ENCODE results near the gene IQSEC1.

Gene IQSEC1

DNA sequence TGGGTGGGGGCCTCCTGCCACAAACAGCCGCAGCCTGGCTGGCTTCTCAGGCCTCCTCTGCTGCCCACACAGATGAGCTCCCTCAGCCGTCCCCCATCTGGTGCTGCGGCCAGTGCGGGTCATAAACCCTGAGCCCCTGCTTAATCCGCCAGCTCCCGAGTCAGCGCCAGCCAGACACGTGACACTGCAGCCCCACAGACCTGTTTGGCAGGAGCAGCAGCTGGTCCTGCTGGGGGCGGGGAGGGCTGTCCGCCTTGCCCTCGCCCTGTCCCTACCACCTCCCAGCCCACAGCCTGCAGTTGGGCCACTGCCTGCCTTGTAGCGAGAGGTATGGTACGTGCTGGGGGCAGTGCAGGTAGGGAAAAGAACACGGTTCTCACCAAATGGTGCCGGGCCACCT lies 86.2 kb downstream of the IQSEC1 start:
- no peak overlapping the region for H3K4me3 ChIP-seq (ENCODE audit: low read depth, low read length)
- in situ Hi-C loops (cut with HindIII; ENCODE audit: low sequenced_read_pairs) = no loop called here
- TF ChIP-seq, protein P1, sequence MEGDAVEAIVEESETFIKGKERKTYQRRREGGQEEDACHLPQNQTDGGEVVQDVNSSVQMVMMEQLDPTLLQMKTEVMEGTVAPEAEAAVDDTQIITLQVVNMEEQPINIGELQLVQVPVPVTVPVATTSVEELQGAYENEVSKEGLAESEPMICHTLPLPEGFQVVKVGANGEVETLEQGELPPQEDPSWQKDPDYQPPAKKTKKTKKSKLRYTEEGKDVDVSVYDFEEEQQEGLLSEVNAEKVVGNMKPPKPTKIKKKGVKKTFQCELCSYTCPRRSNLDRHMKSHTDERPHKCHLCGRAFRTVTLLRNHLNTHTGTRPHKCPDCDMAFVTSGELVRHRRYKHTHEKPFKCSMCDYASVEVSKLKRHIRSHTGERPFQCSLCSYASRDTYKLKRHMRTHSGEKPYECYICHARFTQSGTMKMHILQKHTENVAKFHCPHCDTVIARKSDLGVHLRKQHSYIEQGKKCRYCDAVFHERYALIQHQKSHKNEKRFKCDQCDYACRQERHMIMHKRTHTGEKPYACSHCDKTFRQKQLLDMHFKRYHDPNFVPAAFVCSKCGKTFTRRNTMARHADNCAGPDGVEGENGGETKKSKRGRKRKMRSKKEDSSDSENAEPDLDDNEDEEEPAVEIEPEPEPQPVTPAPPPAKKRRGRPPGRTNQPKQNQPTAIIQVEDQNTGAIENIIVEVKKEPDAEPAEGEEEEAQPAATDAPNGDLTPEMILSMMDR (IDR thresholded peaks at IDR 0.05; ENCODE audit: low read depth, low read length) = no peak
- no peak for DNase-seq (ENCODE audit: low read depth, low spot score)

DNA sequence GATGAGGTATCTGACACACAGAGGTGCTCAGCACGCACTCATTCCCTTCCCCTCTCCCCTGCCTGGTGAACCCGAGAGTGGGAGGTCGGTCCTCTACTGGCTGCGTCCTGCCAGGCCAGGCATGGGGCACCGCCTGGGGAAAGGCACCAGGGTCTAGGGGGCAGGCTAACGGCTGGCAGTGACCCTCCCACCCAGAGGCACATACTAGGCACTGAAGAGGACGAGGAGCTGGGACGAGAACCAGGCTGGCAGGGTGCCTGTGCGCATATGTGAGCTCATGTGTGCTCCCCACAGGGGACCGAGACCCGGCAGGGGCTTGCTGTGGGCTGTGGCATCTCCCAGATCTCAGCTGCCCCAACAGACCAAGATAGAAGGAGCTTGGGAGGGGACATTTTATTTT lies 86.7 kb downstream of the IQSEC1 start:
- no peak overlapping the region for H3K4me3 ChIP-seq (ENCODE audit: low read depth, low read length)
- DNase-seq (ENCODE audit: low read depth, low spot score) = no peak
- TF ChIP-seq, protein P1 (IDR thresholded peaks at IDR 0.05; ENCODE audit: low read depth, low read length) = no peak
- in situ Hi-C loops (cut with HindIII; ENCODE audit: low sequenced_read_pairs) = no loop called here

DNA sequence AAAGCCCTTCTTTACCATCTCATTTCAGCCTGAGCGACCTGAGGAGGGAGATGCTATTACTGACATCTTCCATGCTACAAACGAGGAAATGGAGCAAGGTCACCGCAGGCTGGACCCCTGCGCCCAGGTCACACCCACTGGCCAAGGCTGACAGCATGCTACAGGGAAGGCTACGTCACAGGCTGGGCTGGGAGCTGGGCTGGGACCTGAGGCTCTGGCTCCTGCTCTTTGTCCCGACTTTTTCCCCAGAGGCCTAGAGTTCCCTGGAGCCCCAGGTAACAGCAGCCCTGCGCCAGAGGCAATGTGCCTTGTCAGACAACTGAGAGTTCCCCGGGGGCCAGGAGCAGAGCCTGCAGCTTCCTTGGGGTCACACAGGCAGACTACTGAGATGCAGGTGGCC lies 87.2 kb downstream of the IQSEC1 start:
- no peak overlapping the region for H3K4me3 ChIP-seq (ENCODE audit: low read depth, low read length)
- in situ Hi-C loops (cut with HindIII; ENCODE audit: low sequenced_read_pairs) = no loop called here
- TF ChIP-seq, protein P1 (IDR thresholded peaks at IDR 0.05; ENCODE audit: low read depth, low read length) = no peak
- no peak for DNase-seq (ENCODE audit: low read depth, low spot score)

DNA sequence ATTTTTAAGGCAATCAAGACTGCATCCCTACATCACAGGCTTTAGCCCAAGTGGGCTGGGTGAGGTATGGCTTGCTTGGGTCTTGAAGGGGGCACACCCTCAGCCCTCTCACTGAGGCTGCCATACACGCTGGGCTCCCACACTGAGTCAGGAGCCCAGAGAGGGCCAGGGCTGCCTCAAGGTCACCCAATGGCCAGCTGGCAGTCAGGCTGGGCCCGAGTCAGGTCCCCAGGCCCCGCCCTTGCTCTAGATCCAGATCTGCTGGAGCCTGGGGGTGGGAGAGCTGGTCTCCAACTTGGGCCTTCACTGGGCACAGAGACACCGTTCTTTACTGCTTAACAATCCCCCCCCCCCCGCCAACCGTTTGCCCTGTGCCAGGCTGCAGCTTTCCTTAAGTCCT lies 88.1 kb downstream of the IQSEC1 start:
- in situ Hi-C loops (cut with HindIII; ENCODE audit: low sequenced_read_pairs) = no loop called here
- TF ChIP-seq, protein P1 (IDR thresholded peaks at IDR 0.05; ENCODE audit: low read depth, low read length) = no peak
- DNase-seq (ENCODE audit: low read depth, low spot score) = no peak
- H3K4me3 ChIP-seq (ENCODE audit: low read depth, low read length) = no peak overlapping the region

DNA sequence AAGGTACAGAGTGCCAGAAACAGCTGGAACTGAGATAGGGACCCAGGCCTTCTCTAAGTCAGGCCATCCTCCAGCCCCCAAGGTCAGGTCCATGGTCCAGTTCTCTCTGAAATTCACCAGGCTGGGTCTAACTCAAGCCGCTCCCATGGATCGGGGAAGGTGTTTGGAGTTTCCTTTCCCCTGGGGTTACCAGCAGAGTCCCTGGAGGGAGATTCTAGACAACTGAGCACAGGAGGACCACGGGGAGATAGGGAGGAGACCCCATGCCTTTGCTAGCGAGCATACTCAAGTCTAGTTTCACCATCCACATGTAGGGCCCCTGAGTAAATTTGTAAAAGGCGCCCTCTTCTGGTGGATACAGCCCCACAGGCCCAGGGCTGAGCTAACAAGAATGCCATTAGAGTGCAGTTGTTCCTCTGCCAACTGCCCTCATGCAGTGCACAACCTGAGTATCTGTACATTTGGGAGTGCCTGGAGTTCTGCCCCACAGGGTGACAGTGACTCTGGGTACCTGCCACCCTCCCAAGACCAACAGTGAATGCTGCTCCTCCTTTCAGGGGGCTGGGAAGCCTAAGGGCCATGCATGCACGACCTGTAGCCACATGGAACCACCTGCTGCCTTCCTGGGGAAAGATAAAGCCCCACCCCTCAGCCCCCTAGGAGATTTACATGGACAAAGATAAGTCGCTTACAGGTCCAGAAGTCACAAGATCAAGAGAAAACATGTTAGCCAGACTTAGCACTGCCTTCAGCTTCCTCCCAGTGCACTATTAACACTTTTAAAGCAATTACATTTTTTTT lies 89.0 kb downstream of the IQSEC1 start:
- in situ Hi-C loops (cut with HindIII; ENCODE audit: low sequenced_read_pairs) = no loop called here
- TF ChIP-seq, protein P1 (IDR thresholded peaks at IDR 0.05; ENCODE audit: low read depth, low read length) = peak; percentile 89

DNA sequence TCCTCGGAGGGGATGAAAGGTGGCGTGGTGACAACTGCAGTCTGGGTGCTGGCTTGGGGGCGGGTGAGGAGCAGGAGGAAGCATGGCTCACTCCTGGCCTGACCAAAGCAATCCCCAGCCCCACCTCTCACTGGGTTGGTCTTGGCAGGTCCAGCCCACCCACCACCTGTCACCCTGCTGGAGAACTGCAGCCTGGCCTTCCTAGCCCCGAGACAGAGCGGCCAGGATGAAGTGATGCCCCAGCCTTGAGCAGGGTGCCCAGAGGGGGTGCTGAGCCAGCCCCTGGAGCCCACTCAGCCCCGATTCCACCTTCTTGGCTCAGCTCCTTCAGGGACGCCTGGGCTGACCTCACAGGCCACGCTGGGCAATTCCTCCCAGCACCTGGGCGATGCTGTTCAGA lies 89.9 kb downstream of the IQSEC1 start:
- no peak overlapping the region for H3K4me3 ChIP-seq (ENCODE audit: low read depth, low read length)
- no peak for DNase-seq (ENCODE audit: low read depth, low spot score)
- TF ChIP-seq, protein P1 (IDR thresholded peaks at IDR 0.05; ENCODE audit: low read depth, low read length) = no peak
- in situ Hi-C loops (cut with HindIII; ENCODE audit: low sequenced_read_pairs) = no loop called here

More for the DNA sequence above, 89.0 kb downstream of the IQSEC1 start:
- no peak overlapping the region for H3K4me3 ChIP-seq (ENCODE audit: low read depth, low read length)
- DNase-seq (ENCODE audit: low read depth, low spot score) = peak; percentile 69

Data from astrocyte of the spinal cord (primary cell).